Measurements from ENCODE around the gene JMJD8. TPM values are rescaled to one million over a fixed set of nuclear protein-coding genes. Genes with fewer than 3 reads are reported as not detected.

Gene JMJD8
- total and polyA plus RNA-seq, 2 donors from 2014 or later = 75.0 to 80.4 TPM

GRCh38 chr16:711548-712320, 27.6 kb upstream of the JMJD8 start:
- DNase-seq (peak; percentile 60 to 93 (median 80)), FAIRE-seq (no peak)
- Histone ChIP-seq H3K27me3 (ENCODE audit: control insufficient read depth, insufficient read depth, low read length) (peaks cover 6% of the 10 kb centered on the region), H3K9ac (ENCODE audit: low read length in 3 of 3) (no peak overlapping the region), H3K4me1 (ENCODE audit: control insufficient read depth in 2 of 3, insufficient read depth in 2 of 3, low read depth in 1 of 3, low read length in 3 of 3) (peaks cover 0 to 16% (median 0%) of the 10 kb centered on the region in 3 donors), H3K27ac (ENCODE audit: low read depth in 2 of 2, low read length in 2 of 2) (no peak overlapping the region), H3K9me3 (ENCODE audit: control insufficient read depth in 2 of 3, insufficient read depth in 1 of 3, low read length in 3 of 3) (no peaks in the 10 kb centered on the region), H3K36me3 (ENCODE audit: control insufficient read depth in 2 of 3, insufficient read depth in 3 of 3, low read length in 3 of 3) (no peaks in the 10 kb centered on the region), H3K4me3 (ENCODE audit: low read length in 3 of 3) (no peak overlapping the region)
- peak; percentile 92 for TF ChIP-seq CTCF (IDR thresholded peaks at IDR 0.05; ENCODE audit: borderline replicate concordance, extremely low read depth, insufficient read depth)
- intact Hi-C loops (cut with DNase I) = no loop called here

DNA sequence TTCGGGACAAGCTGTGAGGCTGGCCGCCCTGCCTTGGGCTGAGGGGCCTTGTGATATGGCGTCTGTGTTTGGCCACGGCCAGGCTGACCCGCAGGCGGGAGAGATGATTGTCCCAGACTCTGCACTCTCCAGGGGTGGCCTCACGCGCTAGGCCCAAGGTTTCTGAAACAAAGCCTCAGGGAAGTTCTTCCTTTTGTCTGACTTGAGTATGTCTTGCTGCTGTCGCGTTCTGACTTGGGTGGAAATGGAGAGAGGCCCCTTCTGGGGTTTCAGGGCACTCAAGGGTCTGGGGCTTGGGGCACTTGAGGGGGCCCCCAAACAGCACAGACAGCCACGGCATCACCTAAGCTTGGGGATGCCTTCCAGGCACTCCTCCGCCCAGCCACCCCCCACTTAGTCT, 26.9 kb upstream of the JMJD8 start:
- no peak overlapping the region for H3K4me3 ChIP-seq (ENCODE audit: low read length in 3 of 3)
- no peak for FAIRE-seq
- H3K36me3 ChIP-seq (ENCODE audit: control insufficient read depth in 2 of 3, insufficient read depth in 3 of 3, low read length in 3 of 3) = no peaks in the 10 kb centered on the region
- no peak for TF ChIP-seq CTCF (IDR thresholded peaks at IDR 0.05; ENCODE audit: borderline replicate concordance, extremely low read depth, insufficient read depth)
- intact Hi-C loops (cut with DNase I) = no loop called here
- no peak for DNase-seq
- peaks cover 0 to 10% (median 0%) of the 10 kb centered on the region in 3 donors for H3K4me1 ChIP-seq (ENCODE audit: control insufficient read depth in 2 of 3, insufficient read depth in 2 of 3, low read depth in 1 of 3, low read length in 3 of 3)
- H3K9ac ChIP-seq (ENCODE audit: low read length in 3 of 3) = no peak overlapping the region
- H3K27ac ChIP-seq (ENCODE audit: low read depth in 2 of 2, low read length in 2 of 2) = no peak overlapping the region
- peaks cover 6% of the 10 kb centered on the region for H3K27me3 ChIP-seq (ENCODE audit: control insufficient read depth, insufficient read depth, low read length)
- no peaks in the 10 kb centered on the region for H3K9me3 ChIP-seq (ENCODE audit: control insufficient read depth in 2 of 3, insufficient read depth in 1 of 3, low read length in 3 of 3)

GRCh38 chr16:710500-711075, 26.5 kb upstream of the JMJD8 start:
- intact Hi-C loops (cut with DNase I) = no loop called here
- Histone ChIP-seq H3K9me3 (ENCODE audit: control insufficient read depth in 2 of 3, insufficient read depth in 1 of 3, low read length in 3 of 3) (no peaks in the 10 kb centered on the region), H3K9ac (ENCODE audit: low read length in 3 of 3) (no peak overlapping the region), H3K27ac (ENCODE audit: low read depth in 2 of 2, low read length in 2 of 2) (no peak overlapping the region), H3K4me1 (ENCODE audit: control insufficient read depth in 2 of 3, insufficient read depth in 2 of 3, low read depth in 1 of 3, low read length in 3 of 3) (peaks cover 0 to 6% (median 0%) of the 10 kb centered on the region in 3 donors), H3K27me3 (ENCODE audit: control insufficient read depth, insufficient read depth, low read length) (peaks cover 6% of the 10 kb centered on the region), H3K36me3 (ENCODE audit: control insufficient read depth in 2 of 3, insufficient read depth in 3 of 3, low read length in 3 of 3) (no peaks in the 10 kb centered on the region), H3K4me3 (ENCODE audit: low read length in 3 of 3) (no peak overlapping the region)
- no peak for TF ChIP-seq CTCF (IDR thresholded peaks at IDR 0.05; ENCODE audit: borderline replicate concordance, extremely low read depth, insufficient read depth)
- FAIRE-seq (no peak), DNase-seq (no peak)

All from kidney (tissue), 14 donors.